Rectal smooth muscle tissue (tissue), 1 donor: ENCODE data around the gene TXNL4B.

Source experiments
- H3K27ac ChIP-seq: one replicate; pipeline ENCODE4 v1.7.0; 2013; ENCODE audit warnings: low read depth, low read length, inconsistent platforms
- H3K27me3 ChIP-seq: one replicate; pipeline ENCODE4 v1.7.0; 2013; ENCODE audit warnings: low read length; ENCODE audit not compliant: control insufficient read depth, insufficient read depth
- H3K36me3 ChIP-seq: one replicate; pipeline ENCODE4 v1.7.0; 2013; ENCODE audit warnings: low read length; ENCODE audit not compliant: control insufficient read depth, insufficient read depth
- H3K4me1 ChIP-seq: one replicate; pipeline ENCODE4 v1.7.0; 2013; ENCODE audit warnings: low read length; ENCODE audit not compliant: control insufficient read depth, insufficient read depth
- H3K4me3 ChIP-seq: one replicate; pipeline ENCODE4 v1.7.0; 2013; ENCODE audit warnings: low read length
- H3K9ac ChIP-seq: one replicate; pipeline ENCODE4 v1.7.0; 2013; ENCODE audit warnings: low read length

TXNL4B gene

DNA sequence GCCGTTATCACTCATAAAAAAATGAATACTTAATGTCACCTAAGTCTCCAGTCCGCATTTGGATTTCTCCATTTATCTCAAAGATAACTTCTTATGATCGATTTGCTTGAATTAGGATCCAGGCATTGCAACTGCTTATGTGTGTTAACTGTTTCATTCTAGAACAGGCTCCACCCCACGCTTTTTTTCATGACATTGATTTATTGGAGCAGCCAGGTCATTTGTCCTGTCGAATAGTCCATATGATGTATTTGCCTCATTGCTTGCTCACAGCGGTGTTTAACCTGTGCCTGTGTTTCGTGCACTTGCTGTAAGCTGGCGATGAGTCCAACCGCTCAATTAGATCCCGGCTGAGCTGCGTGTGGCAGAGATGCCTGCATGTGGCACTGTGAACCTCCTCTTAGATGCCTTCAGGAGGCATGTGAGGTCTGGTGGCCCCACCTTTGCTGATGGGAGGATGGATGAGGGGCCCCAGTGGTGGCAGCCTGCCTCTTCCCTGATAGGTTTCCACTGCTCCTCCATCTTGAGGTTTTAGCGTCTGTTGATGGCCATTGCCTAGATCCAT is 16.6 kb upstream of the TXNL4B start:
- Histone ChIP-seq H3K27ac (no peak overlapping the region), H3K4me3 (no peak overlapping the region), H3K27me3 (no peaks in the 10 kb centered on the region), H3K36me3 (peaks cover 64% of the 10 kb centered on the region), H3K4me1 (no peaks in the 10 kb centered on the region), H3K9ac (no peak overlapping the region)

DNA sequence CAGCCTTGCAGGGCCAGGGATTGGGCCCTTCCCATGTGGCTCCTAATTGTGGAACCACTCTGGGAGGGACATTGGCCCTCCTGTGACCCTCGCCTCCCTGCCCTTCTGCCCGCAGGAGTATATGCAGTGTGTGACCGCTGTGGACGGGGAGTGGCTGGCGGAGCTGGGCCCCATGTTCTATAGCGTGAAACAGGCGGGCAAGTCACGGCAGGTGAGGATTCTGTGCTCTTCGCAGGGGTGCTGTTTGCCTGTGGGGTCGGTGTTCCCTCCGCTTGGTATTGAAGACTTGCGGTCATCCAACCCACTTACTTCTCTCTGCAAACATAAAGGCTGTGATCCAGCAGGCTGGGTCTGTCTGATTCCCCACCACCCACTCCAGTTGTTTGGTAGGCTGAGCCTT is 15.9 kb upstream of the TXNL4B start:
- no peak overlapping the region for H3K9ac ChIP-seq
- no peaks in the 10 kb centered on the region for H3K27me3 ChIP-seq
- no peaks in the 10 kb centered on the region for H3K4me1 ChIP-seq
- H3K36me3 ChIP-seq = peaks cover 71% of the 10 kb centered on the region
- no peak overlapping the region for H3K27ac ChIP-seq
- H3K4me3 ChIP-seq = no peak overlapping the region

DNA sequence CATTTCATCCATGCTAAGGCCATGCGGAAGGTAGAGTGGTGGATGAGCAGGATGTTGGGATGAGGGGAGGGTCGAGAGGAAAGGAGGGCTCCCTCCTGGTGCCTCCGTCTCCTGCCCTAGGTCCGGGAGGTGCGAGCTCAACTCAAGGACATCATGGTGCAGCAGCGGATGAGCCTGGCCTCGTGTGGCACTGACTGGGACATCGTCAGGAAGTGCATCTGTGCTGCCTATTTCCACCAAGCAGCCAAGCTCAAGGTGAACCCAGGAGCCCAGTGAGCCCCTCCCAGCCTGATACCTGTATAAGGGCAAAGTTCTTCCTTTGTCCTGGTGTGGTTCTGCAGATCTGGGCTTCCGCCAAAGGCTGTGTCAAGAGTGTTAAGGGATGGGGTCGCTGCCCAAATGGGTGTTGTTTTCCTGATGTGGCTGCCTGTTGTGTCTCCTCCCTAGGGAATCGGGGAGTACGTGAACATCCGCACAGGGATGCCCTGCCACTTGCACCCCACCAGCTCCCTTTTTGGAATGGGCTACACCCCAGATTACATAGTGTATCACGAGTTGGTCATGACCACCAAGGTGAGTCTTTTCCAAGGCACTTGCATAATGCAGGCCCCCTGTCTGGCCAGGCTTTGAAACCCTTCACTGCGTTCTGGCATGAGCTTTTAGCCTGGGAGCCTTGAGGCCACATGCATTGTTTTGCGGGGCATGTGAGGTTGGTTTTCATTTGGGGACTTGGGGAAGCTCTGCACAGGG is 15.1 kb upstream of the TXNL4B start:
- Histone ChIP-seq H3K4me3 (no peak overlapping the region), H3K27me3 (no peaks in the 10 kb centered on the region), H3K36me3 (peaks cover 79% of the 10 kb centered on the region), H3K9ac (no peak overlapping the region), H3K4me1 (no peaks in the 10 kb centered on the region), H3K27ac (no peak overlapping the region)

DNA sequence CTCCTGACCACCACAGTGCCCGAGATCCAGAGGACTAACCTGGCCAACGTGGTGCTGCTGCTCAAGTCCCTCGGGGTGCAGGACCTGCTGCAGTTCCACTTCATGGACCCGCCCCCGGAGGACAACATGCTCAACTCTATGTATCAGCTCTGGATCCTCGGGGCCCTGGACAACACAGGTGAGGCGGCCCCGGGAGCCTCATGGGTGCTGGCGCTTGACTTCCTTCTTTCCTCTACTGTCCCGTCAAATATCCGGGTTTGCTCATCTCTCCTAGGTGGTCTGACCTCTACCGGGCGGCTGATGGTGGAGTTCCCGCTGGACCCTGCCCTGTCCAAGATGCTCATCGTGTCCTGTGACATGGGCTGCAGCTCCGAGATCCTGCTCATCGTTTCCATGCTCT is 14.0 kb upstream of the TXNL4B start:
- peaks cover 83% of the 10 kb centered on the region for H3K36me3 ChIP-seq
- H3K27me3 ChIP-seq = no peaks in the 10 kb centered on the region
- H3K4me1 ChIP-seq = no peaks in the 10 kb centered on the region
- no peak overlapping the region for H3K4me3 ChIP-seq
- H3K27ac ChIP-seq = no peak overlapping the region
- H3K9ac ChIP-seq = no peak overlapping the region

DNA sequence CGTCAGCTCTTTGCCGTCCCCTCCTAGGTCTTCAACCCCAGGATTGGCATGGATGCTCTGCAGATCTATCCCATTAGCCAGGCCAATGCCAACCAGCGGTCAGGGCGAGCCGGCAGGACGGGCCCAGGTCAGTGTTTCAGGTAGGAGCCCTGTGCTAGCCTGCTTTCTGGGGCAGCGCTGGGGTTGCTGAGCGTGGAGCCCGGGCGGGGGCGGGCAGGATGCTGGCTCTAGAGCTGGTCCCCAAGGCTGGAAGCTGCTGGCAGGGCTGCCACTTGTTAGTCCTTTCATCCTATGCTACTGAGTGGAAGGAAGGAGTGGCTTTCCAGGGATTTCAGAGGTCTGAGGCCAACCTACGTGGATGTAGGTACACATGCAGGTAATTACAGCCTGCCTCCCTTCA is 12.6 kb upstream of the TXNL4B start:
- Histone ChIP-seq H3K27me3 (no peaks in the 10 kb centered on the region), H3K9ac (no peak overlapping the region), H3K27ac (no peak overlapping the region), H3K36me3 (peaks cover 84% of the 10 kb centered on the region), H3K4me1 (no peaks in the 10 kb centered on the region), H3K4me3 (no peak overlapping the region)

DNA sequence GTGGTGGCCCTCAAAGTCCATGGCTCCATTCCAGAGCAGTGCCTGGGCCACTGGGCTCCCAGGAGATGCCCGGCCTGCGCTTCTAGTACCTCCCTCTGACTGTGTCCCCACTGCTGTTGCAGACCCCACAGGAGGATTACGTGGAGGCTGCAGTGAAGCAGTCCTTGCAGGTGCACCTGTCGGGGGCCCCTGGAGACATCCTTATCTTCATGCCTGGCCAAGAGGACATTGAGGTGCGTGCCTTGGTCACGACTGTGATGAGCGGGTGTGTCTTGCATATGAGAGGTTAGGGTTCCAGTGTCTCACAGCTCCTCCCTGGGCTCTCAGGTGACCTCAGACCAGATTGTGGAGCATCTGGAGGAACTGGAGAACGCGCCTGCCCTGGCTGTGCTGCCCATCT is 11.5 kb upstream of the TXNL4B start:
- Histone ChIP-seq H3K4me1 (no peaks in the 10 kb centered on the region), H3K36me3 (peaks cover 85% of the 10 kb centered on the region), H3K27ac (no peak overlapping the region), H3K9ac (no peak overlapping the region), H3K4me3 (no peak overlapping the region), H3K27me3 (no peaks in the 10 kb centered on the region)

DNA sequence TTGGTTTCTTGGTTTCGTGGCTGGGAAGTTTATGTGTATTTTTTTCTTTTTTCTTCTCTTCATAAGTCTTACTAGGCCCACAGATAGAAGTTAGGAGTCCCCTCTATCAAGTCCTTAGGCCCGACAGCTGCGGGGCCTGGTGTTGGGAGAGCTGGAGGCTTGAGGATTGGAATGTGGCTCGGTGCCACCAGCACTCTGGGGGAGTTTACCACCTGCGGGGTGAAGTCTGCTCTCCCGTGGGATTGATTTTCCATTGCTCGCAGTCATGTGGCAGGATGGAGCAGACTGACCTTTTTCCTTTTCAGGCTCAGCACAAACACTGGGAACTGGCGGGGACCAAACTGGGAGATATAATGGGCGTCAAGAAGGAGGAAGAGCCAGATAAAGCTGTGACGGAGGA is 7.8 kb upstream of the TXNL4B start:
- Histone ChIP-seq H3K36me3 (peaks cover 82% of the 10 kb centered on the region), H3K4me3 (no peak overlapping the region), H3K27me3 (no peaks in the 10 kb centered on the region), H3K27ac (no peak overlapping the region), H3K9ac (no peak overlapping the region), H3K4me1 (no peaks in the 10 kb centered on the region)

DNA sequence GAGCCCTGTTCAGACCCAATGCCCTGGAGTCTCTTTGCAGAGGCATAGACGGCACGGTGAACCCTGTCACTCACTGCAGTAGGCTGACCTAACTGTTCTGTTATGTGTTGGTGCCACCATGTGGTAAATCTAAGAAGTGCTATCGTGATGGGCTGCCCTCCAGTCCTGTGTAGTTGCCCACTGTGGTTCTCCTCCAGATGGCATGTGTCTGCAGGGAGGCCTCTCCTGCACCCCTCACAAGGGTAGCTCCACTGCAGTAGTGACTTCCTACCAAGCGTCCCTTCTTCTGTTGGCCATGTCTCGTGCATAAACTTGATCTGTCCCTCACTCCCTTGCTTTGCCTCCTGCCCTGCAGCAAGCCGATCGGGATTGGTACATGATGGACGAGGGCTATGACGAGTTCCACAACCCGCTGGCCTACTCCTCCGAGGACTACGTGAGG is 6.0 kb upstream of the TXNL4B start:
- Histone ChIP-seq H3K9ac (no peak overlapping the region), H3K27me3 (no peaks in the 10 kb centered on the region), H3K4me1 (peaks cover 11% of the 10 kb centered on the region), H3K27ac (no peak overlapping the region), H3K4me3 (no peak overlapping the region), H3K36me3 (peaks cover 67% of the 10 kb centered on the region)

DNA sequence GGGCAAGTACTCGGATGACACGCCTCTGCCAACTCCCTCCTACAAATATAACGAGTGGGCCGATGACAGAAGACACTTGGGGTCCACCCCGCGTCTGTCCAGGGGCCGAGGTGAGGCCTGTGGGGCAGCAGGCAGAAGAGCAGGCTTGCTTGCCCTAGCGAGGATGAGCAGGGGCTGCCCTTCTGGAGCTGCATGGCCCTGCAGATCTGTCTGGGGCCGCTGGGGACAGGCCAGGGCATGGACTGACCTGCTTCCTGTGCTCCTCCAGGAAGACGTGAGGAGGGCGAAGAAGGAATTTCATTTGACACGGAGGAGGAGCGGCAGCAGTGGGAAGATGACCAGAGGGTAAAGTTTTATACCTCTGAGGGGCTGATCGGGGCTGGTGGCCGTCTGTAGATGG is 5.5 kb upstream of the TXNL4B start:
- H3K4me3 ChIP-seq = no peak overlapping the region
- H3K36me3 ChIP-seq = peaks cover 63% of the 10 kb centered on the region
- no peak overlapping the region for H3K27ac ChIP-seq

DNA sequence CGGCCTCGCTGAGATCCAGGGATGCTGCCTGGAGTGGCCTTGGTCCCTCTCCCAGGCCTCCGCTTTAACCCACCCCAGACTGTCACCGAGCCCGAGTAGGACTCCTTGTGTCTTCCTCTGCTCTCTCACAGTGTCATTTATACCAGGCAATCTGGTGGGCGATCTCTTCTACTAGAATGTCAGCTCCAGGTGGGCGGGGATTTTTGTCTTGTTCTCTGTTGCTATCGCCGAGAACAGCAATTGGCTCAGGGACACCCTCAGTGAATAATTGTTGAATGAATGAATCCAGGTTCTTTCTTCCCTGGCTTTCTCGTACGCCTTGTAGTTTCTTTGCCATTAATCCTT is 818 bp upstream of the TXNL4B start:
- Histone ChIP-seq H3K9ac (peak overlapping the region; percentile 81), H3K36me3 (peaks cover 22% of the 10 kb centered on the region), H3K4me1 (peaks cover 18% of the 10 kb centered on the region), H3K27ac (peak overlapping the region; percentile 93), H3K4me3 (peak overlapping the region; percentile 99), H3K27me3 (no peaks in the 10 kb centered on the region)

More for the DNA sequence above, 5.5 kb upstream of the TXNL4B start:
- H3K4me1 ChIP-seq = peaks cover 13% of the 10 kb centered on the region
- H3K27me3 ChIP-seq = no peaks in the 10 kb centered on the region
- no peak overlapping the region for H3K9ac ChIP-seq

DNA sequence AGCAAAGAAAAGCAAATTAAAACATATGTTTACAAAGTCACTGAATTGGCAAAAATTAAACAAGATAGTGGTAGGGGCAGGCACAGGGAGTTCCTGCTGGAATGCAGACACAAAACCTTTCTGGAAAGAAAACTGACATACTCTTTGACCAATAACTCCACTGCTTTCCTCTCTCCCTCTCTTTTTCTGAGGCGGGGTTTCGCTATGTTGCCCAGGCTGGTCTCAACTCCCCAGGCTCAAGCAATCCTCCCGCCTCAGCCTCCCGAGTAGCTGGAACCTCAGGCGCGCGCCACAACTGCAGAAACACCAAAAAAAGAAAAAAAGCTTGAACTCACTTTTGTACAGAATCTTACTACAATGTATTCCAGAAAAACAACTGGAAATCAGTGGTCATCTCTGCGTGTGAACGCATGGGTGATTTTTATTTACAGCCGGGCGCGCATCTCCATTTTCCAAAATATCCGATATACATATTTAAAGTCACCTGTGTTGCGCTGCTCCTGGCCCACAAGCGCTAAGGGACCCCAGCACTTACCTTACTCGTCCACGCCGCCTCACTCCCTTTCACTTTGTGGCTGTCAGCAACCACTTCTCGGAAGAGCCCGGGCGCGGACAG is 480 bp downstream of the TXNL4B start:
- H3K36me3 ChIP-seq = peaks cover 24% of the 10 kb centered on the region
- peak overlapping the region; percentile 57 for H3K9ac ChIP-seq
- H3K27me3 ChIP-seq = no peaks in the 10 kb centered on the region
- H3K4me1 ChIP-seq = peaks cover 18% of the 10 kb centered on the region
- peak overlapping the region; percentile 93 for H3K4me3 ChIP-seq
- peak overlapping the region; percentile 88 for H3K27ac ChIP-seq

DNA sequence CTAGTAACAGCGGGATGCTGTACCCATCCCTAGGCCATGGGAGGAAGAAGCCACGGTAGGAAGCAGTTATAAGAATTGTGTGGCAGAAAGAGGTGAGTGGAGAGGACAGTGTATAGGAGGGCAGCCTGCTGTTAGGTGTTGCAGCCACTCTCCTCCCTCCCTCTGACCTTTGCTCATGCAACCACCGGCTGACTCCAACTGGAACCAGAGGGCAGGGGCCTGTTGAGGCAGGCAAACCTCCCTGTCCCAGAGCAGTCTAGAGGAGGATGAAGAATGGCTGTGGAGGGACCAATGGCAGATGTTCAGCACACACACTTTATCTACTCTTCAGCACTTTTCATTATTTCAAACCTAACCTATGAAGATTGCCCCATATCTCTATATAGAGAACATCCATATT is 2.2 kb downstream of the TXNL4B start:
- Histone ChIP-seq H3K4me3 (no peak overlapping the region), H3K9ac (no peak overlapping the region), H3K4me1 (peaks cover 18% of the 10 kb centered on the region), H3K27me3 (no peaks in the 10 kb centered on the region), H3K36me3 (peaks cover 18% of the 10 kb centered on the region), H3K27ac (no peak overlapping the region)

DNA sequence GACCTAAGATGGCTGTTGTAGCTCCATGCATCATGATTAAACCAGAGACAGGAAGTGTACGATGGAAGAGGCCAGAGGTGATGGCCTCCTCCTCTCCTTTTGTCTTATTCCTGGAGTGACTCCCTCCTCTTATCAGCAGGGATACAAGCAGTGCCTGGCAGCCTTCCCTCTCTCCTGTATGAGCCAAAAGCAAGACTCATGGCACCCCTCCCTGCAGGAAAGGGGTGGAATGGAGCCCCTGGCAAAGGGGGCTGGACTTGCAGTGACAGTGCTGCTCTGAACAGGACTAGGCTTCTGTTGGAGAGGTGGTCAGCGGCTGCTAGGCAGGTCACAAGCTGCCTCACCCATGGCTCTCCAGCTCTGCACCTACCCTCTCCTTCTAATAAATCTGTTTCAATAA is 8.4 kb downstream of the TXNL4B start:
- Histone ChIP-seq H3K27me3 (no peaks in the 10 kb centered on the region), H3K4me3 (no peak overlapping the region), H3K27ac (no peak overlapping the region), H3K36me3 (peaks cover 17% of the 10 kb centered on the region), H3K9ac (no peak overlapping the region), H3K4me1 (no peaks in the 10 kb centered on the region)
